ENCODE measurements around the gene MYRIP.

Gene MYRIP

GRCh38 chr3:40290396-40290795 is 481.0 kb downstream of the MYRIP start:
- DNase-seq (ENCODE audit: extremely low spot score): no peak
- TF ChIP-seq, protein P1, sequence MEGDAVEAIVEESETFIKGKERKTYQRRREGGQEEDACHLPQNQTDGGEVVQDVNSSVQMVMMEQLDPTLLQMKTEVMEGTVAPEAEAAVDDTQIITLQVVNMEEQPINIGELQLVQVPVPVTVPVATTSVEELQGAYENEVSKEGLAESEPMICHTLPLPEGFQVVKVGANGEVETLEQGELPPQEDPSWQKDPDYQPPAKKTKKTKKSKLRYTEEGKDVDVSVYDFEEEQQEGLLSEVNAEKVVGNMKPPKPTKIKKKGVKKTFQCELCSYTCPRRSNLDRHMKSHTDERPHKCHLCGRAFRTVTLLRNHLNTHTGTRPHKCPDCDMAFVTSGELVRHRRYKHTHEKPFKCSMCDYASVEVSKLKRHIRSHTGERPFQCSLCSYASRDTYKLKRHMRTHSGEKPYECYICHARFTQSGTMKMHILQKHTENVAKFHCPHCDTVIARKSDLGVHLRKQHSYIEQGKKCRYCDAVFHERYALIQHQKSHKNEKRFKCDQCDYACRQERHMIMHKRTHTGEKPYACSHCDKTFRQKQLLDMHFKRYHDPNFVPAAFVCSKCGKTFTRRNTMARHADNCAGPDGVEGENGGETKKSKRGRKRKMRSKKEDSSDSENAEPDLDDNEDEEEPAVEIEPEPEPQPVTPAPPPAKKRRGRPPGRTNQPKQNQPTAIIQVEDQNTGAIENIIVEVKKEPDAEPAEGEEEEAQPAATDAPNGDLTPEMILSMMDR (IDR thresholded peaks at IDR 0.05; ENCODE audit: control extremely low read depth, extremely low read depth, low read depth, missing control alignments): no peak
- CTCF ChIA-PET: interaction anchor here (0.9 to 1.4 kb wide), 3 partner anchors 12 to 27 kb away, joined by 3 to 4 read pairs (median 4); no protein-coding TSS in a partner anchor
- POLR2A ChIA-PET: no interaction called here

- TF ChIP-seq, protein P1 (IDR thresholded peaks at IDR 0.05; ENCODE audit: control extremely low read depth, extremely low read depth, low read depth, missing control alignments): no peak
- POLR2A ChIA-PET: no interaction called here
- CTCF ChIA-PET: interaction anchor here (0.9 to 1.7 kb wide), 5 partner anchors 13 to 105 kb away, joined by 3 to 10 read pairs (median 4); partner anchors contain the start of gene EIF1B
- DNase-seq (ENCODE audit: extremely low spot score): no peak
These were observed 482.1 kb downstream of the MYRIP start for GRCh38 chr3:40291471-40291870.

DNA sequence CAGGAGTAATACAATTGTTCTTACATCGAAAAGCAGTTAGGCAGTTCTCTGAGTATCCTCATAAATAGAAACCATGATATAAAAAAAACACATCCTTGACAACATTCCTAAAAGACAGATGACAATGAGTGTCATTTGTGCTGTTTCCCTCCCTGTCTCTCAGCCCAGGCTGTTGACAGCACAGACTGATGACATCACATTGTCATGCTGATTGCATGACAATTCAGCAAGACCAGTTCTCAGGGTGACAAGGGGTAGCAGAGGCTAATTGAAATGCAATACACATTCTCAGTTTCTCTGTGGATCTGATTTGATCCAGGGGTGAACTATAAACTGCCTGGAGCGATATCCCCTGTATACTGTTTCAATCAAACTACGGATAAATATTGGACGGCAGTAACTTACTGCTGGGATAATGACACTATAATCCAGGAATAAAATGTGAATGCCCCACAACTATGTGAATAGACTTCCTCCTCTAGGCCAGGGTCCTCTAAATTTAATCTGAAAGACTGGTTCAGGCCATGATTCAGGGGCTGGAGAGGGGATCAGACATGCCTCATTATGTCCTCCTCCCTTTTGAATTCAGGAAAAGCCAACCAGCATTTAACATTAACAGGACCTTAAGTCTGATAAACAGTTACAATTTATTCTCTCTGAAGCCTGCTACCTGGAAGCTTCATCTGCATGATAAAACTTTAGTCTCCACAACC is 483.4 kb downstream of the MYRIP start:
- CTCF ChIA-PET: interaction anchor here (1.0 to 1.9 kb wide), 2 partner anchors 14 to 101 kb away, joined by 3 to 7 read pairs; no protein-coding TSS in a partner anchor
- DNase-seq (ENCODE audit: extremely low spot score): no peak
- POLR2A ChIA-PET: no interaction called here
- TF ChIP-seq, protein P1 (IDR thresholded peaks at IDR 0.05; ENCODE audit: control extremely low read depth, extremely low read depth, low read depth, missing control alignments): no peak

DNA sequence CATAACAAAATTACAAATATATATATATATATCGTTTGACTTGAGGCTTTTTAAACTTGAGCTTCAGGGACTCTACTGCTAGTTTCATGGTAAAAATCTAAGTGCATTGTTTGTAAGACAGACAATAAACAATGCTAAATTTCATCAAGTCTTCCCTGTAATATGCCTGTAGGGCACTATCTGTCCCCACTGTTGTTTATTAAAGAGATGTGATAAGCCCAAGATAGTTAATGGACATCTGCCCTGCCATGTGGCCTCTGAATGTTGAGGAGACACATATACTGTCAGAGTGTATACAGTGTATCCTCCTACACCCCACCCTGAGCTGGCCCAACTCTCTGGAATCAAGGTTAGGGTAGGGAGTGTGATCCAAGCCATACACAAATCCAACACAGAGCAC is 485.0 kb downstream of the MYRIP start:
- TF ChIP-seq, protein P1 (IDR thresholded peaks at IDR 0.05; ENCODE audit: control extremely low read depth, extremely low read depth, low read depth, missing control alignments): no peak
- POLR2A ChIA-PET: no interaction called here
- no peak for DNase-seq (ENCODE audit: extremely low spot score)
- CTCF ChIA-PET: interaction anchor here (0.8 to 4.1 kb wide), 5 partner anchors 10 to 103 kb away, joined by 3 to 26 read pairs (median 6); partner anchors contain the start of gene EIF1B

DNA sequence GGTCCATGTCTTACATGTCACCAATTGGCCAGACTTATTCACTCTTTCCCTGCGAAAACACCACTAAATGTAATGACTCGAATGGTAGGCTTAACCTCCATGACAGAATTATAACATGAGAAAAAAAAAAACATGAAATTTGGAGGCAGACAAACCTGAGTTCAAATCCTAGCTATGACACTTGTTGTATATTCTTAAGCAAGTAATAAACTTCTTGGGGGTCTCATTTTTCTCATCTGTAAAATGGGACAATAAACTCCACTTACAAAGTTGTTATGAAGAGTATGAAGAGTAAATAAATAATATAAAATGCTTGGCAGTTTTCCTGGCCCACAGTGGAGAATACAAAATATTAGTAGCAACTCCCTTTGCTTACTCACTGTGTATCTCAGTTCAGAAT is 488.7 kb downstream of the MYRIP start:
- TF ChIP-seq, protein P1 (IDR thresholded peaks at IDR 0.05; ENCODE audit: control extremely low read depth, extremely low read depth, low read depth, missing control alignments): no peak
- ChIA-PET POLR2A (no interaction called here), CTCF (interaction anchor here (1.0 to 1.9 kb wide), 3 partner anchors 10 to 106 kb away, joined by 3 to 6 read pairs (median 3); no protein-coding TSS in a partner anchor)
- DNase-seq (ENCODE audit: extremely low spot score): no peak

DNA sequence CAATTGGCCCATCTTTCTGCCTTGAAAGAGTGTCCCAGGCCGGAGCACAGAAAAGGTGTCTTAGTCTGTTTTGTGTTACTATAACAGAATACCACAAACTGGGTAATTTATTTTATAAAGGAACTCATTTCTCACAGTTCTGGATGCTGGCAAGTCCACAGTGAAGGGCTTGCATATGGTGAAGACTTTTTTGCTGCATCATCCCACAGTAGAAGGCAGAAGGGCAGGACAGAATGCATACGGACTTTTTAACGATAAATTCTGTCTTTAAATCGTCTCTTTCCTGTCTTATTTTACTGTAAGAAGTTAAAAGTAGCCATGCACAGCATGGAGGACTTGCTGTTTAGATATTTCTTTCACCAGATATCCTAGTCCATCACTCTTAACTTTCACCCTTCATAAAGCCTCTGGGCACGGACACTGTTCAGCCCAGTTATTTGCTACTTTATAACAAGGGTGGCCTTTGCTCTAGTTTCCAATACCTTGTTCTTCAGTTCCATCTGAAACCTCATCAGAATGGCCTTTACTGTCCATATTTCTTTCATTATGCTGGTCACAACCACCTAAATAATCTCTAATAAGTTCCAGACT is 489.8 kb downstream of the MYRIP start:
- CTCF ChIA-PET: interaction anchor here (2.0 kb wide), 1 partner anchor 9 kb away, joined by 10 read pairs; no protein-coding TSS in a partner anchor
- TF ChIP-seq, protein P1 (IDR thresholded peaks at IDR 0.05; ENCODE audit: control extremely low read depth, extremely low read depth, low read depth, missing control alignments): no peak
- DNase-seq (ENCODE audit: extremely low spot score): no peak
- POLR2A ChIA-PET: no interaction called here

Data from GM10248 (cell line).